ES-I3 (cell line): ENCODE results near the gene GGT7.
A peak's percentile ranks its signal among the peaks of the same experiment; 100 is the strongest.

ENCODE experiments used
- H3K36me3 ChIP-seq: 2 replicates; pipeline ENCODE4 v1.6.1; 2013; ENCODE audit warnings: mild to moderate bottlenecking, low read length, control low read depth, moderate library complexity; ENCODE audit not compliant: insufficient read depth
- H3K4me1 ChIP-seq: 2 replicates; pipeline ENCODE4 v1.6.1; 2013; ENCODE audit warnings: mild to moderate bottlenecking, control low read depth, low read length; ENCODE audit not compliant: insufficient read depth
- H3K9ac ChIP-seq: 2 replicates; pipeline ENCODE4 v1.6.1; 2013; ENCODE audit warnings: low read depth, mild to moderate bottlenecking, low read length, moderate library complexity
- H3K9me3 ChIP-seq: 2 replicates; pipeline ENCODE4 v1.6.1; 2013; ENCODE audit warnings: mild to moderate bottlenecking, low read length, moderate library complexity; ENCODE audit not compliant: control insufficient read depth, insufficient read depth

Gene GGT7

GRCh38 chr20:34874094-34874654 lies 1.5 kb upstream of the GGT7 start:
- no peak overlapping the region for H3K9ac ChIP-seq

DNA sequence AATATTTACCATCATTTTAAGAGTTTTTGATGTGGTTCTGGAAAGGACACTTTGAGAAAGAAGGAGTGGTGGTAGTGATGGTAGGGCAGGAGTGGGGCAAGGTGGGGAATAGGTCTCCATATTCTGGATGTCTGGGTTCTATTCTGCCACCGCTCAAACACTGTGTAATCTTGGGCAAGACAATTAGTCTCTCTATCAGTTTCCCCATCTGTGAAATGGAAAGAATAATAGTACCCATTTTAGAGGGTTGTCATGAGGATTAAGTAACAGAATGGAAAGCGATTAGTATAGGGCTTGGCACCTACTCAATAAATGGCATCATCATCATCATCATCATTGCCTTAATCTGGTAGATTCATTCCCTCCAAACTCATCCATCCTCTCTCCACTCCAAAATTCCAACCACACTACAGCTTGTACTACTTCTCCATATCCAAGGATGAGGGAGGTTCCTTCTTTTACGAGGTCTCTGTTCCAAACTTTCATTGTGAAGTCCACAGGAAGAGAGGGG lies 982 bp upstream of the GGT7 start:
- Histone ChIP-seq H3K36me3 (no peaks in the 10 kb centered on the region), H3K4me1 (peaks cover 3% of the 10 kb centered on the region; the same call in 1 of the 2 replicates), H3K9ac (peak overlapping the region; percentile 57; the same call in 1 of the 2 replicates), H3K9me3 (no peaks in the 10 kb centered on the region)

More at GRCh38 chr20:34874094-34874654, 1.5 kb upstream of the GGT7 start:
- no peaks in the 10 kb centered on the region for H3K36me3 ChIP-seq
- no peaks in the 10 kb centered on the region for H3K9me3 ChIP-seq
- peaks cover 3% of the 10 kb centered on the region; the same call in 1 of the 2 replicates for H3K4me1 ChIP-seq

- H3K36me3 ChIP-seq = no peaks in the 10 kb centered on the region
- H3K4me1 ChIP-seq = peaks cover 3% of the 10 kb centered on the region; the same call in 1 of the 2 replicates
- peak overlapping the region; percentile 52; the same call in 1 of the 2 replicates for H3K9ac ChIP-seq
- no peaks in the 10 kb centered on the region for H3K9me3 ChIP-seq
Observed at GRCh38 chr20:34871966-34872621, 562 bp downstream of the GGT7 start.

GRCh38 chr20:34871320-34871926 lies 1.2 kb downstream of the GGT7 start:
- H3K9ac ChIP-seq = no peak overlapping the region
- H3K9me3 ChIP-seq = no peaks in the 10 kb centered on the region
- peaks cover 3% of the 10 kb centered on the region; the same call in 1 of the 2 replicates for H3K4me1 ChIP-seq
- no peaks in the 10 kb centered on the region for H3K36me3 ChIP-seq

DNA sequence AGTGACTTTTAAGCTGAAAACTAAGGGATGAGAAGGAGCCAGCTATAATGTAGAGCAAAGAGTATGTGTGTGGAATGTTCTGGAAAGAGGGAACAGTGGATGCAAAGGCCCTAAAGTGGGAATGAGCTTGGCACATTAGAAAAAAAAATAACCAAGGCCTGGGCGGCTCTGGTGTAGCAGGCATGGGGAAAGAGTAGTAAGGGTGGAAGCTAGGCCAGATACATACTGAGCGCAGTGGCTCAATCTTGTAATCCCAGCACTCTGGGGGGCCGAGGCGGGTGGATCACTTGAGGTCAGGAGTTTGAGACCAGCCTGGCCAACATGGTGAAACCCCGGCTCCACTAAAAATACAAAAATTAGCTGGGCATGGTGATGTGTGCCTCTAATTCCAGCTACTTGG lies 8.4 kb downstream of the GGT7 start:
- Histone ChIP-seq H3K9me3 (no peaks in the 10 kb centered on the region), H3K36me3 (no peaks in the 10 kb centered on the region; the same call in 1 of the 2 replicates), H3K9ac (no peak overlapping the region), H3K4me1 (peaks cover 3% of the 10 kb centered on the region; the same call in 1 of the 2 replicates)

- Histone ChIP-seq H3K9me3 (no peaks in the 10 kb centered on the region), H3K4me1 (peaks cover 3% of the 10 kb centered on the region; the same call in 1 of the 2 replicates), H3K9ac (peak overlapping the region; percentile 32; the same call in 1 of the 2 replicates), H3K36me3 (no peaks in the 10 kb centered on the region; the same call in 1 of the 2 replicates)
Observed at GRCh38 chr20:34863421-34863965, 9.2 kb downstream of the GGT7 start.

- H3K4me1 ChIP-seq = peaks cover 3% of the 10 kb centered on the region; the same call in 1 of the 2 replicates
- no peaks in the 10 kb centered on the region; the same call in 1 of the 2 replicates for H3K36me3 ChIP-seq
- peak overlapping the region; percentile 32; the same call in 1 of the 2 replicates for H3K9ac ChIP-seq
- H3K9me3 ChIP-seq = no peaks in the 10 kb centered on the region
Observed at GRCh38 chr20:34862724-34863123, 9.9 kb downstream of the GGT7 start.

DNA sequence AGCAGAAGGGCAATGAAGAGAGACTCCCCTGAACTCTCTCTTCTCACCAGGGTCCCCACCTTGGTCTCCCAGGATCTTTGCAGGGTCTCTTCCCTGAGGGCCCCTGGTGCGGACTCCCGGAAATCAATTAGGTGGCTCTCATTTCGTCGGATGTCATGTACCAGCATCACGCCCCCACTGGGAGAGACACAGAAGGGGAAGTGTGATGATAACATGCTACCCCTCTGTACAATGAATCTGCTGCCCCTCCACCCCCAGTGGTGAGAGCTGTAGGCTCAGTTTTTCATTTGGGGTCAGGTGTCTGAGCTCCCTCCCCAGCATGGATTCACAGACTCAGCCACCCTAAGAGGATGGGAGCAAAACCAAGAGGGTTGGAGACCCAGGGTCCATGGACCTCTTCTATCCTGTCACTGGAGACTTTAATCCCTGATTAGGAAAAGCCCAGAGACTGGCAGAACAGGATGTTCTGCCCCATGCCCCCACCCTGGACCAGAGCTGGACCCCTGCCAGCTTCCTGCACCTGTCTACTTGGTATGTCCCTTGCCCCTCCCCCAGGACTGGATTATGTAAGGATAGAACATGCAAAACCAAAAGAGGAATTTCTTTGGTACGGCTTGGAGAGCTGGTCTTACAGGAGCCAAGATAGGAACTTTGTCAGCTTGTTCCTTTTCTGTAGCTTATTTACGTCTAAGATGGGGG lies 11.1 kb downstream of the GGT7 start:
- Histone ChIP-seq H3K4me1 (peaks cover 3% of the 10 kb centered on the region; the same call in 1 of the 2 replicates), H3K36me3 (no peaks in the 10 kb centered on the region; the same call in 1 of the 2 replicates), H3K9ac (no peak overlapping the region), H3K9me3 (no peaks in the 10 kb centered on the region)

GRCh38 chr20:34859826-34860545 lies 12.7 kb downstream of the GGT7 start:
- Histone ChIP-seq H3K9ac (no peak overlapping the region), H3K9me3 (no peaks in the 10 kb centered on the region), H3K4me1 (peaks cover 3% of the 10 kb centered on the region; the same call in 1 of the 2 replicates), H3K36me3 (no peaks in the 10 kb centered on the region; the same call in 1 of the 2 replicates)

GRCh38 chr20:34859367-34859766 lies 13.3 kb downstream of the GGT7 start:
- Histone ChIP-seq H3K36me3 (no peaks in the 10 kb centered on the region; the same call in 1 of the 2 replicates), H3K9ac (no peak overlapping the region), H3K4me1 (peaks cover 3% of the 10 kb centered on the region; the same call in 1 of the 2 replicates), H3K9me3 (no peaks in the 10 kb centered on the region)

- H3K9ac ChIP-seq = no peak overlapping the region
- H3K9me3 ChIP-seq = no peaks in the 10 kb centered on the region
- no peaks in the 10 kb centered on the region; the same call in 1 of the 2 replicates for H3K36me3 ChIP-seq
- H3K4me1 ChIP-seq = no peaks in the 10 kb centered on the region
Observed at GRCh38 chr20:34852298-34852697, 20.4 kb downstream of the GGT7 start.

DNA sequence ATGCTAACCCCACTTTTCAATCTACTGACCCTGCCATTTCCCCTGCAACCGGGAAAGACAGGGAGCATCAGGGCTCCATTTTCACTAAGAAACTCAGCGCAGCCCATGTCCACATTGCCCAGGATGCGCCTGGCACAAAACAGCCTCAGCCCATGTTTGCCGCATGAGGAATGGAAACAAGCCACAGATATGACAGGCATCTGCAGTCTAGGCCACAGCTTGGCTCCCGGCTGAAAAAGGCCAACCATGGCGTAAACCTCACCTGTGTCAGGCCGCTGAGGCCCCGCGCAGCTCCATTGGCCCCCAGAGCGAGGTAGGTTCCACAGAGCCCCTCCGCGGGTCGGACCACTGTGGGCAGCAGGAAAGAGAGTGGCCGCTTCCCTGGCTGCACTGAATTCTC lies 21.7 kb downstream of the GGT7 start:
- Histone ChIP-seq H3K36me3 (no peaks in the 10 kb centered on the region; the same call in 1 of the 2 replicates), H3K9ac (no peak overlapping the region), H3K4me1 (no peaks in the 10 kb centered on the region), H3K9me3 (no peaks in the 10 kb centered on the region)

DNA sequence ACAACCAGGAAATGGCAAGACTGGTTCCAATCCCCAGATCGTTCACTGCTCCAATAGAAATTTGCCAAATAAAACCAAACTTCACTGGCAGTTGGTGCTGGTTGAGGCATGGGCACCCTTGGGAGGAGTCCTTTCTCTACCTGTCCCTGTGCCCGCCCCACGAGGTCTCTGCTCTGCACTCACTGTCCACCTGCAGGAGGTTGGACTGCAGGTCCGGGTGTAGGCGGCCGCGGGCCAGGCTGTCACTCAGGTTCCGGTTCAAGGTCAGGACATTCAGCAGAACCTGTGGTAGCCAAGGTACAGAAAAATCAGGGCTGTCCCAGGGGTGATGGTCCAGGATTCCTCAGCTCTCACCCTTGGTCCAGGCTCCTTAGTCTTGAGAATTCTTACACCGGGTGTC lies 22.9 kb downstream of the GGT7 start:
- H3K36me3 ChIP-seq = no peaks in the 10 kb centered on the region; the same call in 1 of the 2 replicates
- H3K9ac ChIP-seq = no peak overlapping the region
- no peaks in the 10 kb centered on the region for H3K4me1 ChIP-seq
- no peaks in the 10 kb centered on the region for H3K9me3 ChIP-seq
